Right renal cortex interstitium (tissue), 3 donors: ENCODE measurements around the gene BPIFA2. TPM values are rescaled to one million over a fixed set of nuclear protein-coding genes. Genes with fewer than 3 reads are reported as not detected.
"Not testable (repeated sequence)": the region's sequence is repeated elsewhere in the genome, so short reads cannot be mapped to it uniquely, and the experiment has no call there.

Source experiments
- DNase-seq, 3 donors: peaks; one replicate each; pipeline ENCODE4 v3.0.0-alpha.2; 2013; ENCODE audit warnings: low read depth in 3 of 3, low spot score in 2 of 3
- polyA plus RNA-seq, 3 donors: library from polyadenylated mRNA; unstranded; fragments of 120-200 nt; gene quantifications; one replicate each; pipeline ENCODE4 v1.2.1, GENCODE V29; 2013; ENCODE audit not compliant: insufficient read length in 3 of 3

Gene BPIFA2, protein sequence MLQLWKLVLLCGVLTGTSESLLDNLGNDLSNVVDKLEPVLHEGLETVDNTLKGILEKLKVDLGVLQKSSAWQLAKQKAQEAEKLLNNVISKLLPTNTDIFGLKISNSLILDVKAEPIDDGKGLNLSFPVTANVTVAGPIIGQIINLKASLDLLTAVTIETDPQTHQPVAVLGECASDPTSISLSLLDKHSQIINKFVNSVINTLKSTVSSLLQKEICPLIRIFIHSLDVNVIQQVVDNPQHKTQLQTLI
- under 1 TPM in 1 of 3 donors, not detected in 2; 0.17 TPM for polyA plus RNA-seq

DNA sequence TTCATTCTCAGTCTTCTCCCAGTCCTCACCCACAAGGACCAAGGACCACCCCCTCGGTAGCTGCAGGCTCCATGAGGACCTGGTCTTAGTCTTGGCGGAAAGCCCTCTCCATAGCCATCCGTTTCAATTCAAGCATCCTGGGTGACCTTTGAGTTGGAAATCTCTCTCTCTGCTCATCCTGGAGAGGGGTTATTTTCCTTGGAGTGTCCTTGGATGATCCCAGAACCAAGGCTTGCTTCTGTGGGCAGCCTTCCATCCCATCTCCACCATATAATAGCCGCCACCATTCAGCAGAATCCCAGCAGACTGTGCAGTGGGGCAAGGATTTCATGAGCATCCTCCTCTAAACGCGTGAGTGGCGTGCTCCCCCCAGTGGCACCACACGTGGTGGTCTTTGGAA is at the start of gene BPIFA2:
TSS of gene BPIFA2 (plus strand) at position 301 of the 400 bp plus-strand sequence. CDS start 987 bp downstream, outside the sequence.
- no peak for DNase-seq

DNA sequence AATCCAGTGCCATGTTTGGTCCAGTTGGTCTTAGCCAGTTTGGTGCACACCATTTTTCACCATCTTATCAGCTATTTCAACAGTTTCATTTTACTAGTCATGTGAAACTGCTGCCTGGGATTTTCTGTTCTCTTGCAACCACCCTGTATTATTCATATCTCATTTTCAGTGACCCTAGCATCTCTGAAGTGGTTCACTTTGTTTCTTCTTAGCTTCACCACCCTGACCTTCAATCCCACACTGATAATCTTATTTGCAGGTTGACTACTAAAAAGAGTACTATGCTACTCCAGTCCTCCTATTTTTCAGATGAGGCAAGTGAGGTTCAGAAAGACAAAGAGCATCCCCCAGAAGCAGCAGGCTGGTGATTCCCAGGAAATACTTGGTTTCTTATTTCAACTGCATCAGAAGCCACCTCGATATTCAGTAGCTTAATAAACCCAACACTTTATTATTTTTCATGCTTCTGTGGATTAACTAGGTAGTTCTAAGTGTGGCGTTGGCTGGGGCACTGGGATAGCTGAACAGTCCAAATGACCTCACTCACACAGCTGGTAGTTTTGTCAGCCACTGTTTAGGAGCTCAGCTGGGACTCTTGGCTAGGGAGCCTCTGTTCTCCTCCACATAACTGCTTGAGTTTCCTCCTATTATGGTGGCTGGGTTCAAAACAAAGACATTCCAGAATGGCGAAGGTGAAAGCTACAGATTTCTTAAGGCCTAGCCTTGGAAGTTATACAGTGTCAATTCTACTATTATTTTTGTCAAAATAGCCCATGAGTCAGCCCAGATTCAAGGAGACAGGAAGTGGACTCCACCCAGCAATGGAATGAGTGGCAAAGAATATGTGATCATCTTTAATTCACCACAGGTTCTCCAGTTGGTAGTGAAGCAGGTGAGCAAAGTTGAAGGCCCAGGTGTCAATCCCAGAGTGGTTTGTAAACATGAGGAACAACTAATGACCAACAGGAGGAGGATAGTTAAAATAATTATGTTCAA is 47.9 kb upstream of the BPIFA2 start:
- DNase-seq: no peak

GRCh38 chr20:33120934-33121333 is 47.0 kb upstream of the BPIFA2 start:
- no peak for DNase-seq

DNA sequence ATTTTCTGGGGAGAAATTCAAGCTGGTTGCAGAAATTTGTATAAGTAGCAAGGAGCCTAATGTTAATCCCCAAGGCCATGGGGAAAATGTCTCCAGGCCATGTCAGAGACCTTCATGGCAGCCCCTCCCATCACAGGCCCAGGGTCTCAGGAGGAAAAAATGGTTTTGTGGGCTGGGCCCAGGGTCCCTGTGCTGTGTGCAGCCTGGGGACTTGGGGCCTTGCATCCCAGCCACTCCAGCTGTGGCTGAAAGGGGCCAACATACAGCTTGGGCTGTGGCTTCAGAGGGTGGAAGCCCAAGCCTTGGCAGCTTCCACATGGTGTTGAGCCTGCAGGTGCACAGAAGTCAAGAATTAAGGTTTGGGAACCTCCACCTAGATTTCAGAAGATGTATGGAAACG is 45.7 kb upstream of the BPIFA2 start:
- DNase-seq: not testable (repeated sequence)

GRCh38 chr20:33124261-33124660 is 43.7 kb upstream of the BPIFA2 start:
- DNase-seq: no peak

GRCh38 chr20:33124994-33125393 is 43.0 kb upstream of the BPIFA2 start:
- DNase-seq: no peak

DNA sequence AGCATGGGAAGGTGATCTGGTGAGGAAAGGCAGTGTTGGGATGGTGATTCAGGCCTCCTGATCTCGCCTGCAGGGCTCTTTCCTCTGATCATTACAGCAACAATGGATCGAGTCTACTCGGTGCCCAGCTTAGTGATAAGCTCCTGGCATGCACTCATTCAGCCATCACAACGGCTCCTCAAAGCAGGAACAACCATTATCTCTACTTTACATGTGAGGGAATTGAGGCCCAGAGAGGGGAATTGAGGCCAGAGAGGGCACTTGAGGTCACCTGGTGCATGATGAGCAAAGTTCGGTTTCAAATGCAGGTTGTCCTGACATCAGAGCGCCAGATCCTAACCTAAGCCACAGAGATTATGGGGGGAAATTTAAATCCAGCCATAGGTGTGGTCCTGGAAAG is 42.0 kb upstream of the BPIFA2 start:
- DNase-seq: no peak

DNA sequence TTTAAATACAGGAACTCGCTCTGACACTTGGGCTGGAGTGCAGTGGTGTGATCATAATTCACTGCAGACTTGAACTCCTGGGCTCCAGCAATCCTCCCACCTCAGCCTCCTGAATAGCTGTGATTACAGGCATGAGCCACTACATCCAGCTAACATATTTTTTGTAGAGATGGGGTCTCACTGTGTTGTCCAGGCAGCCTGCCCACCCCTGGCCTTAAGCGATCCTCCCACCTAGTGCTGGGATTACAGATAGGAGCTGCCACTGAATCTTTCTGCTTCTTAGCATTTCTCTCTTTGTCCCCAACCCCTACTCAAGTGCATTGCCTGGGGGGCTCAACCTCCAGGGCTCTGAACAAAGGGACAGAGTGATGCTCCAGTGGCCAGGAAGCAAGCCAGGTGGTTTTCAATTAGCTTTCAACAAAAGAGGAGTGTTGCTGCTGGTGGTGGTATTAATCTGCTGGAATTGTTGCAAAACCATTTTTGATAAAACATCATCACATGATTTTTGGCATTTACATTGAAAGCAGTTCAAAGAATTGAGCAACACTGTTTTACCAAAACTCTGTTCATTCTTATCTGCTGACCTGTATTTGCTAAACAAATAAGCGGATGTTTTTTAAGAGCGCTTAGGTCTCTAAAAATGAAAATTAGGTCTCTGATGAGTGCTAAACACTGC is 40.4 kb upstream of the BPIFA2 start:
- no peak for DNase-seq

DNA sequence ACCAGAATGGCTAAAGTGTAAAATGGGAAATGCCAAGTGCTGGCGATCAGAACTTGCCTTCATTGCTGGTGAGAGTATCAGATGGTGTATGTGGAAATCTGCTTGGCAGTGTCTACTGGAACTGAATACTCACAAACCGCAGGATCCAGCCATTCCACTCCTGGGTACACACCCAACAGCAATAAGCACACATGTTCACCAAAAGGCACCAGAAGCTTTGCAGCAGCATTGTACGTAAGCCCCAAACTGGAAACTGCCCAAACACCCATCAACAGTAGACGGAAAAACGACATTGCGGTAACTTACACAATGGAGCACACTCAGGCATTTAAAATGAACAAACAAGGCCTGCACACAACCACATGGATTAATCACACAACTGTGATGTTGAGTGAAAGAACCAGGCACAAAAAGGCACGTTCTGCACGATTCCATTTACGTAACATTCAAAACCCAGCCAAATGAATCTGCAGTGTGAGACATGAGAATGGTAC is 37.3 kb upstream of the BPIFA2 start:
- no peak for DNase-seq

DNA sequence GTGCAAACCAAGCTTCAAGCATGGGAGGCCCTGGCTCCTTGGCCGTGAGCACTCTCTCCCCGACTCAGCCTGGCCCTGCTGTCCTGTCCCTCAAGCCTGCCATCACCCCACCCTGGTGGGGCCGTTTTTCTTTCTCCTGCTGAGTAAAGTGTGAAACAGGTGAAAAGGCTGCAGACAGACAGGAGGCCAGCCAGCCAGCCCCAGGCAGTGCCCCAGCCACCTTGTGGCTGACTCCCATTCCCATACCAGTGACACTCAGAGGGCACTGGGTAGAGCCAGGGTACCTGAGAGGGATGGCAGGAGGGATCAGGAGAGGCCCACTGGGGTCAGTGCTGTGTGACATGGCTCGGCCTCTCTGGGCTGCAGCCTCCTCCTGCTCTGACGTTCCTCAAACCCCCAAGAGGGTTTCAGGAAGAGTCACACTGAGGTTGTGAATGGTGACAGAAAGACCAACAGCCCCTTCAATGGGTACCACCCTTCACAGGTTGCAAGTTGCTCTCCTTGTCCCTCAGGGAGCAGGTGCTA is 35.9 kb upstream of the BPIFA2 start:
- DNase-seq: no peak

GRCh38 chr20:33132513-33133372 is 35.2 kb upstream of the BPIFA2 start:
- no peak for DNase-seq

- DNase-seq: no peak
These were observed 34.5 kb upstream of the BPIFA2 start for GRCh38 chr20:33133373-33133941.

DNA sequence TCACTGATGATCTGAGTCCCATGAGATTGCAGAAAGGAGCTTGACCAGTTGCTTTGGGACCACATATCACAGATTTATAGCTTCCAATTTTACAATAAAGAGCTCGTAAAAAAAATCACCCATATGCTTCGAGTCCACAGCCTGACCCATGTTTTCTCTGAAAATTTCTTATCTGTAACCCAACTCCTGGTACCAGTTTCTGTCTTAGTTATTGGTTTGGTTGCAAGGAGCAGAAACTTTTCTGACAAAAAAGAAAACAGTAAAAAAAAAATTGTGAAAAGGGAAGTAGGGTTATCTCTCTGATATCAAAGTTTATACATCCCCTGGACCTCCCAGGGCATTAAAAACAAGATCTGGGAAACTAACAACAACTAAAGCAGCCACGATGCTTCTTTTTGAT is 30.8 kb upstream of the BPIFA2 start:
- no peak for DNase-seq

GRCh38 chr20:33139467-33139866 is 28.5 kb upstream of the BPIFA2 start:
- no peak for DNase-seq

DNA sequence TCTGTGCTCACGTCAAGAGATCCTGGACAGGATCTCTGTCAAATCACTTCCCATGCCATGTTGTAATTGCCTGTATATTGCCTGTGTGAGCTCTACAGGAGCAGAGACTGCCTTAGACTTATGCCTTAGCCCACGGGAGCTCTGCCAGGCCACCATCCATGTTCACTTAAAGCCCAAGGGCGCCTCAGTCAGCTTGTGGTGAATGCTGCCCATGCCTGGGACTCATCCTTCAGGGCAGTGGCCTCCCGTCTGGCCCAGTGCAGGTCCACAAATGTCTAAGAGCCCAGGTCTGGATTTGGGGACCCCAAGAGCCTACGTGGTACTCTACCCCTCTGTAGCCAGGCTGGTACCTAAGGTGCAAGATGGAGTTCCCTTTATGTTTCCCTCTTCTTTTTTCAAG is 22.4 kb upstream of the BPIFA2 start:
- DNase-seq: no peak

DNA sequence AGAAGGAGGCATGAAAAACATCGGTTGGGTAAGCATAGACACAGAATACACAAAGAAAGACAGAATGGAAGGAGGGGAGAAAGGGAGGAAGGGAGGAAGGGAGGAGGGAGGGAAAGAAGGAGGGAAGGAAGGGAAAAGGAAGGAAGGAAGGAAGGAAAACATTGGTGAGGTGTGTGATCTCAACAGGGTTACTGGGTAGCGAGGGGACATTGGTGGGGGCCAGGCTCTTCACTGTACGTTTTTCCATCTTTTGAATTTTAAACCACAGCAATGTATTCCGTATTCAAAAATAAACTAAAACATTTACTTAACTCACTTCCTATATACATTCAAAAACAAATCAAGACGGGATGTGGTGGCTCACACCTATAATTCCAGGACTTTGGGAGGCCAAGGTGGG is 20.7 kb upstream of the BPIFA2 start:
- no peak for DNase-seq

- DNase-seq: no peak
These were observed 19.9 kb upstream of the BPIFA2 start for GRCh38 chr20:33148040-33148439.

- DNase-seq: no peak
These were observed 13.7 kb upstream of the BPIFA2 start for GRCh38 chr20:33154252-33154651.

GRCh38 chr20:33158637-33159385 is 9.1 kb upstream of the BPIFA2 start:
- DNase-seq: no peak
